ENCODE results near the gene SHOX.

GRCh38 chrX:642436-643240, 12.0 kb downstream of the SHOX start:
- TF ChIP-seq, protein P1, sequence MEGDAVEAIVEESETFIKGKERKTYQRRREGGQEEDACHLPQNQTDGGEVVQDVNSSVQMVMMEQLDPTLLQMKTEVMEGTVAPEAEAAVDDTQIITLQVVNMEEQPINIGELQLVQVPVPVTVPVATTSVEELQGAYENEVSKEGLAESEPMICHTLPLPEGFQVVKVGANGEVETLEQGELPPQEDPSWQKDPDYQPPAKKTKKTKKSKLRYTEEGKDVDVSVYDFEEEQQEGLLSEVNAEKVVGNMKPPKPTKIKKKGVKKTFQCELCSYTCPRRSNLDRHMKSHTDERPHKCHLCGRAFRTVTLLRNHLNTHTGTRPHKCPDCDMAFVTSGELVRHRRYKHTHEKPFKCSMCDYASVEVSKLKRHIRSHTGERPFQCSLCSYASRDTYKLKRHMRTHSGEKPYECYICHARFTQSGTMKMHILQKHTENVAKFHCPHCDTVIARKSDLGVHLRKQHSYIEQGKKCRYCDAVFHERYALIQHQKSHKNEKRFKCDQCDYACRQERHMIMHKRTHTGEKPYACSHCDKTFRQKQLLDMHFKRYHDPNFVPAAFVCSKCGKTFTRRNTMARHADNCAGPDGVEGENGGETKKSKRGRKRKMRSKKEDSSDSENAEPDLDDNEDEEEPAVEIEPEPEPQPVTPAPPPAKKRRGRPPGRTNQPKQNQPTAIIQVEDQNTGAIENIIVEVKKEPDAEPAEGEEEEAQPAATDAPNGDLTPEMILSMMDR (IDR thresholded peaks at IDR 0.05; ENCODE audit: low read length) = no peak
- TF ChIP-seq EZH2 (optimal IDR thresholded peaks at IDR 0.05; ENCODE audit: low read depth, low read length) (no peak), EZH2phosphoT487 (IDR thresholded peaks at IDR 0.05; ENCODE audit: low read length) (no peak)

Measured in MM.1S (cell line).